Measurements from ENCODE around the gene STXBP4.

STXBP4 gene

DNA sequence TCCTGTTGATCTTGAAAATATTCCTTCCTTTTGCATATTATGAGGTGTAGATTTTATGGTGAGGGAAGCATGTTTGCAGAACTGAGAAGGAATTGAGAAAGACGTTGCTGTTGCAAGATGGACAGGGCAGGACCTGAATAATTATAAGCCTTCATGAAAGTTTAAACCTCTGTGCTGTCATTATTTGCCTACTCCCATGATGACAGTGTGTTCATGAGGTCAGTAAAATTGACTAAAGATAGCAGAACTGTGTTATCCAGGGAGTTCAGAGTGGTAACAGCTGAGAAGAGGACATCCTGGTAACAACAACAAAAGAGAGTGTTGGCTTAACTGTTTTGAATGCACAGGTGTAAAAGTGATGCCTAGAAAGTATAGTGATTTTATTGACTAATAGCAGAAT is 250.9 kb downstream of the STXBP4 start:
- H3K4me3 ChIP-seq (ENCODE audit: low read length): no peak overlapping the region
- H3K9me3 ChIP-seq (ENCODE audit: insufficient read depth, low read depth, low read length): no peaks in the 10 kb centered on the region
- no peaks in the 10 kb centered on the region for H3K27me3 ChIP-seq (ENCODE audit: insufficient read depth, low read length)
- no peaks in the 10 kb centered on the region for H3K36me3 ChIP-seq (ENCODE audit: insufficient read depth, low read depth, low read length)
- no peak overlapping the region for H3K27ac ChIP-seq (ENCODE audit: low read length)
- no peak overlapping the region for H3K9ac ChIP-seq (ENCODE audit: low read depth, low read length)
- no peaks in the 10 kb centered on the region for H3K4me1 ChIP-seq (ENCODE audit: insufficient read depth, low read length)

DNA sequence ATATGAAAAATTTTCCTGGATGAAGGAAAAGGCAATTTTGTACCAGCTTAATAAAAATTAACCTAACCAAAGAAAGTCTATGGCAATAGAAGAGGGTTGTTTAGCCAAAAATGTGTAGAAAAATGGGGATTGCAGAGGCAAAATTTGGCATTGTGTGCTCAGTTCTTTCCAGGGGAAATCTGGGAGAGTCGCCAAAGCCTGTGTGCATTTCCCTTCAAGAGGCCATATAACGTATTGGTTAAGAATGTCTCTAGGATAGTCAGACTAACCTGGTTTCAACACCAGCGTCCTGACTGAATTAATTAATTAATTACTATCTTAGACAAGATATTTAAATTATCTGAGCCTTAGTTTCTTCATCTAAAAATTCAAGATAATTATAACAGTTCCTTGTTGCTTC is 251.4 kb downstream of the STXBP4 start:
- Histone ChIP-seq H3K27me3 (ENCODE audit: insufficient read depth, low read length) (no peaks in the 10 kb centered on the region), H3K4me3 (ENCODE audit: low read length) (no peak overlapping the region), H3K36me3 (ENCODE audit: insufficient read depth, low read depth, low read length) (no peaks in the 10 kb centered on the region), H3K27ac (ENCODE audit: low read length) (no peak overlapping the region), H3K9ac (ENCODE audit: low read depth, low read length) (no peak overlapping the region), H3K9me3 (ENCODE audit: insufficient read depth, low read depth, low read length) (no peaks in the 10 kb centered on the region), H3K4me1 (ENCODE audit: insufficient read depth, low read length) (no peaks in the 10 kb centered on the region)
